Activated CD8-positive, alpha-beta memory T cell treated with anti-CD3 and anti-CD28 coated beads, Interleukin-2, amount 10 ng/mL, durations not matched to agents 7 days and 5 days (primary cell): Measurements from ENCODE around the gene YPEL2. TPM values are rescaled to one million over a fixed set of nuclear protein-coding genes. Genes with fewer than 3 reads are reported as not detected.
A peak's percentile ranks its signal among the peaks of the same experiment; 100 is the strongest.

Experiments
- ATAC-seq: fragments of 150-1000 bp; cut with Tn5 transposase; one replicate; pipeline ENCODE4 v1.10.0; 2021; ENCODE audit warnings: moderate library complexity
- CTCF ChIA-PET: fragments of 350-600 bp; sonication (Branson Sonifier 250); formaldehyde crosslinking; loops from one replicate; lab custom pipeline; 2021; ENCODE audit warnings: antibody characterized with exemption; lab: Charles Lee
- DNase-seq: peaks from one replicate; pipeline ENCODE4 v3.0.0-alpha.2; 2020
- H3K27ac Mint-ChIP-seq: one replicate; pipeline ENCODE4 v1.8.0; 2021; ENCODE audit warnings: mild to moderate bottlenecking, mixed read lengths
- H3K27me3 Mint-ChIP-seq: one replicate; pipeline ENCODE4 v1.8.0; 2021; ENCODE audit warnings: mixed read lengths
- H3K36me3 Mint-ChIP-seq: one replicate; pipeline ENCODE4 v1.8.0; 2021; ENCODE audit warnings: mild to moderate bottlenecking, mixed read lengths
- H3K4me1 Mint-ChIP-seq: one replicate; pipeline ENCODE4 v1.8.0; 2021; ENCODE audit warnings: mixed read lengths
- H3K4me3 Mint-ChIP-seq: one replicate; pipeline ENCODE4 v1.8.0; 2021; ENCODE audit warnings: mild to moderate bottlenecking, moderate library complexity, mixed read lengths
- H3K9me3 Mint-ChIP-seq: one replicate; pipeline ENCODE4 v1.8.0; 2022; ENCODE audit warnings: low read depth, mixed read lengths
- total RNA-seq, 2 experiments: library from RNA; stranded (reverse); gene quantifications; one replicate each; pipeline ENCODE4 v1.2.3, GENCODE V29; 2021

YPEL2 gene
- total RNA-seq, 2 experiments from 2014 or later, result 9.9 to 12.3 TPM

DNA sequence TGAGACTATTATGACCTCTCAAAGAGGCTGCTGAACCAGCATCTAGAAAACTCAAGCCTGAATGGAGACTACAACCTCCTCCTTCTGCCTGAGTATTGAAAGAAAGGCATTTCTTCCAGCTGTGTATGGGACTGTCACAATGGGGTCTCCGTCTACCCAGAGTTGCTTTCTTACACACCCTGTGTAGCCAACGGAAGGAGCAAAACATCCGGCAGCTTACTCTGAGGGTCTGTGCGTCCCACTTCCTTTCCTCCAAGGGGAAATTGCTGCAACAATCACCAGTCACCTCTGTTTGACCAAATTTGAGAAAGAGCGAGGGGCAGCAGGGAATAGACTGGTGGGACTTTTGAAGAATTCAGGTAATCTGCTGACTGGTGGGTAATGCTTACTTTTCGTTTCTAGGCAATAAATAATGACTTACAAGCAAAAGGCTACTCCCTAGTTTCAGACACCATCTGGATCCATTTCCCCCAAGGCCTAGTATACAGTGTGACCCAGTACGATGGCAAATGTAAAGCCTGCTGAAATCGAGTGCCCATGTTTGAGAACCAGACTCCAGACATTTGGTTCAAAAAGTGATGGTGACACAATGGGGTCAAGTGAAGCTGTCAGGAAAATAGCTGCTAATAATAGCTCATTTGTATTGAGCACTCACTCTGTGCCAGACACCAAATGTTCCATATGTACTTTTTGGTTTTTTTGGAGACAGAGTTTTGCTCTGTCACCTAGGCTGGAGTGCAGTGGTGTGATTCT, 81.7 kb downstream of the YPEL2 start:
- no peaks in the 10 kb centered on the region for H3K27me3 Mint-ChIP-seq
- peaks cover 51% of the 10 kb centered on the region for H3K4me1 Mint-ChIP-seq
- H3K9me3 Mint-ChIP-seq, result peaks cover 5% of the 10 kb centered on the region
- H3K27ac Mint-ChIP-seq, result peak overlapping the region; percentile 87
- no peak for DNase-seq
- CTCF ChIA-PET, result interaction anchor here (0.6 to 1.6 kb wide), 10 partner anchors 9 to 299 kb away, joined by 3 to 8 read pairs (median 3); no protein-coding TSS in a partner anchor
- peak; percentile 48 for ATAC-seq
- no peak overlapping the region for H3K4me3 Mint-ChIP-seq
- peaks cover 14% of the 10 kb centered on the region for H3K36me3 Mint-ChIP-seq

DNA sequence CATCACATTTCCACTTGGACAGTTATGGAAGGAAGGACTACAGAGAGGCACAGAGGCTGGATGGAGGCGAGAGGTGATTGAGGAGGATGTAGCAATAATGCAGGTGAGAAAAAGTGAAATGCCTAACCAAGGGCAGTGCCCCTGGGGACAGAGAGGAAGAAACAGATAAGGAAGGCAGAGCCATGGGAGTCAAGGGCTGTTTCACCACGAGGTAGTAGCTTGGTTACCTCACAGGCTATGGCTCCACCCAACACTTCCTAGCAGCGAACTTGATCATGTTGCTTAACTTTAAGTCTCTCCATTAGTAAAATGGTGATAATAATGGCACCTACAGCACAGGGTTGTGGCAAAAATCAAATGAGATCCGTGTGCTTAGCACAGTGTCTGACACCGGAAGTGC, 83.9 kb downstream of the YPEL2 start:
- no peak overlapping the region for H3K4me3 Mint-ChIP-seq
- peaks cover 6% of the 10 kb centered on the region for H3K36me3 Mint-ChIP-seq
- H3K4me1 Mint-ChIP-seq, result peaks cover 61% of the 10 kb centered on the region
- no peaks in the 10 kb centered on the region for H3K27me3 Mint-ChIP-seq
- ATAC-seq (no peak), DNase-seq (no peak)
- H3K27ac Mint-ChIP-seq, result peak overlapping the region; percentile 81
- no peaks in the 10 kb centered on the region for H3K9me3 Mint-ChIP-seq
- CTCF ChIA-PET, result interaction anchor here (1.0 to 2.7 kb wide), 13 partner anchors 9 to 104 kb away, joined by 3 to 11 read pairs (median 6); no protein-coding TSS in a partner anchor

DNA sequence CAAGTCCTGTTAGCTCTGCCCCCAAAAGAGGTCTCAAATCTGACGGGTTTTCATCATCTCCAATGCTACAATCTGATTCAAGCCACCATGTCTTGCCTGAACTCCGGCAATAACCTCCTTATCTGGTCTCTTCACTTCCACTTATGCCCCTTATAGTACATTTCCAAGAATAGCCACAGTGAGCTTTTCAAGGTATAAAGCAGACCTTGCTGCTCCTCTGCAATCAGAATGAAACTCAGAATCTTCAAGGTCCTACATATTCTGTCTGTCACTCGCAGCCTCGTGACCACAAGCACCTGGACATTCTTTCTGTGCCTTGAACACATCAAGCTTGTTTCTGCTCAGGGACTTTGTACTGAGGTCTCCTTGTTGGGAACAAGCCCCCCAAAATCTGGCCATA, 84.7 kb downstream of the YPEL2 start:
- peak overlapping the region; percentile 81 for H3K27ac Mint-ChIP-seq
- CTCF ChIA-PET, result interaction anchor here (0.6 to 2.7 kb wide), 13 partner anchors 8 to 1043 kb away, joined by 3 to 11 read pairs (median 6); no protein-coding TSS in a partner anchor
- H3K4me1 Mint-ChIP-seq, result peaks cover 61% of the 10 kb centered on the region
- no peaks in the 10 kb centered on the region for H3K9me3 Mint-ChIP-seq
- peaks cover 3% of the 10 kb centered on the region for H3K36me3 Mint-ChIP-seq
- peak overlapping the region; percentile 4 for H3K4me3 Mint-ChIP-seq
- H3K27me3 Mint-ChIP-seq, result no peaks in the 10 kb centered on the region
- ATAC-seq (peak; percentile 87), DNase-seq (peak; percentile 71)

DNA sequence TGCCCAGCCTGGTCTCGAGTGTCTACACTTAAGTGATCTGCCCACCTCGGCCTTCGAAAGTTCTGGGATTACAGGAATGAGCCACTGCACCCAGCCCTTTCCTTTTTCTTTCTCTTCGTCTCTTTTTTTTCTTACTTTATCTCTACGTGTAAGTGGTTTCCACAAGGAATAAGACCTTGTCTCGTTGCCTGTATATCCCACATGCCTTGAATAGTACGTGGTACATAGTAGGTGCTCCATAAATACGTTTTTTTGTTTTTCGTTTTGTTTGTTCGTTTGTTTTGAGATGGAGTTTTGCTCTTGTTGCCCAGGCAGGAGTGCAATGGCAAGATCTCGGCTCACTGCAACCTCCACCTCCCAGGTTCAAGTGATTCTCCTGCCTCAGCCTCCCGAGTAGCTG, 86.0 kb downstream of the YPEL2 start:
- no peak overlapping the region for H3K4me3 Mint-ChIP-seq
- CTCF ChIA-PET, result no interaction called here
- no peaks in the 10 kb centered on the region for H3K9me3 Mint-ChIP-seq
- no peak for DNase-seq
- H3K36me3 Mint-ChIP-seq, result no peaks in the 10 kb centered on the region
- H3K4me1 Mint-ChIP-seq, result peaks cover 58% of the 10 kb centered on the region
- no peaks in the 10 kb centered on the region for H3K27me3 Mint-ChIP-seq
- ATAC-seq, result no peak
- H3K27ac Mint-ChIP-seq, result no peak overlapping the region

DNA sequence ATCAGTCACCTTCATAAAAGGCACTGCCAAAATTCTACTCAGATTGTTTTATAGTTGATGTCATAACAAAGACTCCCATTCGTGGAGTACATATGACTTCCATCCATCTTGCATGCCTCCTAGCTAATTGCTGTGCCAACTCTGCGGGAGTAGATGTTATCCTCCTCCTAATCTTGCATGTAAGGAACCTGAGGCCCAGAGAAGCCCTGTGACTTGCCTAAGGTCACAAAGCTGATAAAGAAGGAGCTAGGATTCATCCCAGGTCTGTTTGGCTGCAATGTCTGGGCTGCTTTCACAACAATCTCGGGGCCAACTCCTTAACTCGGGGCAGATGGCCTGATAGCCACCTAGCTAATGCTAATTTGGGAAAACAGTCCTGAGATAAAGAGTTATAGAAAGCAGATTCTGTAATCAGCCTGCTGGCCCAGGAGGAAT, 87.3 kb downstream of the YPEL2 start:
- CTCF ChIA-PET, result interaction anchor here (1.0 to 1.2 kb wide), 2 partner anchors 9 to 89 kb away, joined by 3 to 4 read pairs; no protein-coding TSS in a partner anchor
- H3K36me3 Mint-ChIP-seq, result no peaks in the 10 kb centered on the region

DNA sequence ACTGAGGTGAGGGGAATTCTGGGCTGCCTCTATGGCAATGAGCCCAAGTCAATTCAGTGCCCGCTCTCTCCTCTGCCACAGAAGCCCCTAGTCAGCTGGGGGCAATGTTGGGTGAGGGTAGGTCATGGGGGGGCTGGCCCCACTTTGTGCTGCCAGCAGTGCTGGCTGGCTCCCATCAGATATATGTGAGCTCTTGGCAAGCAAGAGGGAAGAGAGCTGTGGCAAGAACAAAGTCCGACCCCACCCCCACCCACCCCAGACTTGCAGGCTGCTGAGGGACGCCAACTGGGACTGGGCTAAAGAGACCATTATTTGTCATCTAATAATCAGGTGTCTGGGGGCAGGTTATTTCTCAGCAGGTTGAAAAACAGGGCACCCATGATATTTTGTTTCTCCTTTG, 89.4 kb downstream of the YPEL2 start:
- no peak overlapping the region for H3K4me3 Mint-ChIP-seq
- no peaks in the 10 kb centered on the region for H3K9me3 Mint-ChIP-seq
- DNase-seq (no peak), ATAC-seq (no peak)
- no peaks in the 10 kb centered on the region for H3K36me3 Mint-ChIP-seq
- H3K27me3 Mint-ChIP-seq, result no peaks in the 10 kb centered on the region
- H3K4me1 Mint-ChIP-seq, result peaks cover 39% of the 10 kb centered on the region
- H3K27ac Mint-ChIP-seq, result no peak overlapping the region
- CTCF ChIA-PET, result interaction anchor here (0.6 kb wide), 1 partner anchor 32 kb away, joined by 3 read pairs; no protein-coding TSS in a partner anchor

More for the DNA sequence above, 87.3 kb downstream of the YPEL2 start:
- H3K27ac Mint-ChIP-seq, result no peak overlapping the region
- DNase-seq (no peak), ATAC-seq (no peak)
- H3K9me3 Mint-ChIP-seq, result no peaks in the 10 kb centered on the region
- H3K4me3 Mint-ChIP-seq, result no peak overlapping the region
- H3K27me3 Mint-ChIP-seq, result no peaks in the 10 kb centered on the region
- H3K4me1 Mint-ChIP-seq, result peaks cover 45% of the 10 kb centered on the region

DNA sequence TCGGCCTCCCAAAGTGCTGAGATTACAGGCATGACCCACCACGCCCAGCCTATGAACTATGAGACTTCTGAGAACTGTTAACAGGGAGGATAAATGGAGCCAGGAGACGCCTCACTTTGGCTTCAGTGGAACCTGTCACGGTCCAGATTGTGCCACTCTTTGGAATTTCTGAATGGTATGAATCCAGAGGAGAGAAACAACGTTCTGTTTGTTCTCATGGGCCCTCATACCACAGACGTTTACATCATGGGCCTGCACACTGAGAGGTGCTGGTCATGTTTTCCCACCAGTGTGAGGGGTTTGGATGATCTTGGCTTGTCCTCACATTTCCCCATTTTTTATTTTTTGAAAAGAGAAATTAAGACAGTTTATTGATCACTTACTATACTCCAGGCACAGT, 90.3 kb downstream of the YPEL2 start:
- H3K27ac Mint-ChIP-seq, result no peak overlapping the region
- no peaks in the 10 kb centered on the region for H3K36me3 Mint-ChIP-seq
- H3K9me3 Mint-ChIP-seq, result no peaks in the 10 kb centered on the region
- H3K4me3 Mint-ChIP-seq, result no peak overlapping the region
- DNase-seq (no peak), ATAC-seq (no peak)
- CTCF ChIA-PET, result no interaction called here
- no peaks in the 10 kb centered on the region for H3K27me3 Mint-ChIP-seq
- H3K4me1 Mint-ChIP-seq, result peaks cover 38% of the 10 kb centered on the region

DNA sequence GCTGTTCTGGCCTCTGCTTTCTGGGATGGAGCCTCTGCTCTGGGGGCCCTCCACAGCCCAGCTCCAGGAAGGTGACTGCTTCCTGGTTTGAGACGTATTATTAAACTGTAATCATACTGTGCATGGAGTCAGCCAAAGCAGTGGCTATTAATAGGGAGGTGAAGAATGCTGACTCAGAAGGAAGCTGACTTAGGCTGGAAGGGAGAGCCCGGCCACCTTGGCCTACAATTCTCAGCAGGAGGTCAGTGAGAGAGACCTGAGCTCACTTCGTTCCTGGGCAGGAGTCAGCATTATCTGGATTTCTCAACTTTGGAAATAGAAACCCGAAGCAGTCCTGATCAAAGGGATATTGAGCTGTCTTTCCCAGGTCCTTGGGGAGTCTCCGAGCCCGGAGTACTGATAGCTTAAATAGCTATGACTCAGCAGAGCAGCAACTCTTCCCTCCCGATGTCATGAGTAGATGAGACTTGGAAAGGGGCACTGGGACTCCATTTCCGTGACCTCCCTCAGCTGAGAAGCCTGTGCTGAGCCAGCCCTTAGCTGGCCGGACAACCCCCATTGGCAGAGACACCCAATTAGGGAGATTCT, 91.8 kb downstream of the YPEL2 start:
- CTCF ChIA-PET, result interaction anchor here (0.6 to 2.8 kb wide), 4 partner anchors 8 to 91 kb away, joined by 3 to 11 read pairs (median 6); no protein-coding TSS in a partner anchor
- H3K27me3 Mint-ChIP-seq, result no peaks in the 10 kb centered on the region
- ATAC-seq (no peak), DNase-seq (no peak)
- H3K4me3 Mint-ChIP-seq, result no peak overlapping the region
- H3K9me3 Mint-ChIP-seq, result no peaks in the 10 kb centered on the region
- H3K4me1 Mint-ChIP-seq, result peaks cover 40% of the 10 kb centered on the region
- no peaks in the 10 kb centered on the region for H3K36me3 Mint-ChIP-seq
- no peak overlapping the region for H3K27ac Mint-ChIP-seq

DNA sequence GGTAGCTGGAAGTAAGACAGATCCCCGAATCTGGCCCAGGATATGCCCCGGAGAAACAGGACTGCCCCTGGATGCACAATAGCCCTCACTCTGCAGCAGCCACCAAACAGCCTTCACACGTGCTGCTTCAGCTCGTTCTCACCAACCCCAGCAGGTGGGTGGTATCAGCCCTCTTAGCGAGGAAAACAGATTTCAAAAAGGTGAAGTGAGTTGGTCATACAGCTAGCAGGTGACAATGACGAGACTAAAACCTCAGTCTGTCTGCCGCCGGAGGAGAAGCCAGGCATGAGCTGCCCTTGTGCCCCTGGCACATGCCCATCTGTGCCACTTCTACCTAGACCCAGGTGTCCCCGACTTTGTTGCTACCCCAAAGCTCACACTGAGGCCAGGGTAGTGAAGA, 92.4 kb downstream of the YPEL2 start:
- no peak for DNase-seq
- Mint-ChIP-seq H3K9me3 (no peaks in the 10 kb centered on the region), H3K4me3 (no peak overlapping the region), H3K27ac (no peak overlapping the region), H3K4me1 (peaks cover 38% of the 10 kb centered on the region), H3K36me3 (no peaks in the 10 kb centered on the region), H3K27me3 (no peaks in the 10 kb centered on the region)
- no peak for ATAC-seq
- CTCF ChIA-PET, result interaction anchor here (1.1 to 2.8 kb wide), 5 partner anchors 8 to 92 kb away, joined by 3 to 11 read pairs (median 5); no protein-coding TSS in a partner anchor

DNA sequence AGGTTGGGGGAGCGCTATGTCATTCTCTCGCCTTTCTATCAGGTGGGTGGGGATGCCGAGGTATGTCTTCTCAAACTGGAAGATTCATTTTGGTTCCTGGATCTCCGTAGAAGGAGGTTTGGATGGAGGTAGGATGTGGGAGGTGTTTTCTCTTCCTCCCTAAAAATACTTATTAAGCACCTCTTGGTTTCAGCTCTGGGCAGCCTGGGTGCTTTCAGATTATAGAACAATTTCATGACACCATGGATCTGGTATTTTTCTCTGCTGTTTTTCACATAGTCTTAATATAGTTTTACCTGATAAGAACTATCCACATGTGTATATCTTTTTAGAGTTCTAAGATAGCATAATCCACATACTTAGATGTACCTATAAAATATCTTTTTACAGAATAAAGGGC, 92.9 kb downstream of the YPEL2 start:
- no peak for ATAC-seq
- no peaks in the 10 kb centered on the region for H3K9me3 Mint-ChIP-seq
- CTCF ChIA-PET, result interaction anchor here (1.1 to 2.8 kb wide), 5 partner anchors 9 to 92 kb away, joined by 3 to 11 read pairs (median 5); no protein-coding TSS in a partner anchor

DNA sequence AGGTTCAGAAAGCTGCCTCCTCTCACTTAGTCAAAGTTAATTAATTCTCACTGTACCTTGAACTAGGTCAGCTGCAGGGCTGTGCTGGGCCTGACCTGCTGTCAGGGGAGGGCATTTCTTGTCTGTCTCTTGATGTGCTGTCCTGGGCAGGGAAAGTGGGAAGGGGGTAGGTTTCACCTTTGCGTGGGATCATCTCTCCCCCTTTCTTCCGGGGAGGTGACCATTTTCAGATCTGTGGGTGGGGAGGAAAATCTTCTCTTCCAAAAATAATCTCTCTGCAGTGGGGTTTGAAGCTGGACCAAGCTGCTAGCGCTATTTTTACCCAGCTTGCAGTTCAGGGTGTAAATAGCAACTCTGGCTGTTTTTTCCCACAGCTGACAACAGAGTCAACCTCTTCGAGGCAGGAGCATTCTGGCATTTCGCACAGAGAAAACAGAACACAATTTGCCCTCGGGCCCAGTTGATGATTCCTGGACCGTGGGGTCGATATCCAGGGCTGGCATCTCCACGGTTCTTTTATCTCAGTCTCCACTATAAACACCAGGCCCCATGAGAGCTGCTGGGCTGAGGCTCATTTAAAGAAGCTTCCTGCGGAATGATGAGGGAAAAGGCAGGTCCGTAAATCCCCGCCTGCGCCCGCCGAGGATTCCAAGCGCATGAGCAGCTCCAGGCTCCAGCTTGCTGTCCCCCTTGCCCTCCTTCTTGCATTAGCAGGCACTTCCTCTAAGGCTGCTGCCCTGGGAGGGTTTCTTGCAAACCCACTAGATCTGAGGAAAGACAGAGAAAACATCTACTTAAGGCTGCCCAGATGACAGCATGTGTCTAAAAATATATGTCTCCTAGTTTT, 93.9 kb downstream of the YPEL2 start:
- CTCF ChIA-PET, result interaction anchor here (0.6 to 2.8 kb wide), 7 partner anchors 10 to 540 kb away, joined by 3 to 11 read pairs (median 3); partner anchors contain the start of gene RNFT1
- peak overlapping the region; percentile 13 for H3K27ac Mint-ChIP-seq
- ATAC-seq, result no peak
- DNase-seq, result no peak
- no peaks in the 10 kb centered on the region for H3K9me3 Mint-ChIP-seq
- no peaks in the 10 kb centered on the region for H3K27me3 Mint-ChIP-seq
- peaks cover 33% of the 10 kb centered on the region for H3K4me1 Mint-ChIP-seq
- H3K4me3 Mint-ChIP-seq, result no peak overlapping the region
- no peaks in the 10 kb centered on the region for H3K36me3 Mint-ChIP-seq

More for the DNA sequence above, 92.9 kb downstream of the YPEL2 start:
- DNase-seq, result no peak
- Mint-ChIP-seq H3K4me3 (no peak overlapping the region), H3K4me1 (peaks cover 36% of the 10 kb centered on the region), H3K27ac (no peak overlapping the region), H3K27me3 (no peaks in the 10 kb centered on the region), H3K36me3 (no peaks in the 10 kb centered on the region)

DNA sequence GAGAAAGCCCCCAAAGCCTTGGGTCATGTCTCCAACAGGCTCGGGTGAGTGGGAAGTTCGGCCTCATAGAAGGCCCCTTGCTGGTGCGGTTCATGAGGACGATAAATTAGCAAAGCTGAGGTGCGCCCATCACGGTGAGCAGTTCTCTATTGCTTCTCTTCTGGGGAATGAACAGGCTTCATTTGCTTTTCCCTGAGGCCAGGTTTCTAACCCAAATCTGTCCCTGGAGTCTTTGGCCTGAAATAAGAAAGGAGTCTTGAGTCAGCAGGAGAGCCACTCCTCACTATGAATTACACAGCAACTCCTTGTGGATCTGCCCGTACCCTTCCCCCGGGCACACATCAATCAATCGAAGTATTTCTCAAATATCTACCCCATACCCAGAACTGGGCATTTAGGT, 94.6 kb downstream of the YPEL2 start:
- Mint-ChIP-seq H3K4me1 (peaks cover 34% of the 10 kb centered on the region), H3K36me3 (no peaks in the 10 kb centered on the region), H3K27ac (no peak overlapping the region), H3K4me3 (no peak overlapping the region), H3K9me3 (no peaks in the 10 kb centered on the region), H3K27me3 (no peaks in the 10 kb centered on the region)
- ATAC-seq (no peak), DNase-seq (no peak)
- CTCF ChIA-PET, result interaction anchor here (0.6 to 4.6 kb wide), 5 partner anchors 15 to 539 kb away, joined by 3 to 26 read pairs (median 9); partner anchors contain the start of gene RNFT1
